Esophagus squamous epithelium (tissue), 4 donors: ENCODE data around the gene CD3D.

Source experiments
- CTCF ChIP-seq, 6 experiments: fragments of 450-650 bp in 4 of 6; fragments of 200-600 bp in 2 of 6; sonication (generic) in 2 of 6; IDR thresholded peaks; one replicate each; pipeline ENCODE4 v1.5.1; 2016 to 2019; ENCODE audit warnings: antibody characterized with exemption in 6 of 6, mild to moderate bottlenecking in 4 of 6, moderate library complexity in 4 of 6
- POLR2A ChIP-seq, 4 donors: fragments of 450-650 bp; IDR thresholded peaks; one replicate each; pipeline ENCODE4 v1.6.1; 2017; ENCODE audit warnings: antibody characterized with exemption in 4 of 4, mild to moderate bottlenecking in 4 of 4, moderate library complexity in 3 of 4

DNA sequence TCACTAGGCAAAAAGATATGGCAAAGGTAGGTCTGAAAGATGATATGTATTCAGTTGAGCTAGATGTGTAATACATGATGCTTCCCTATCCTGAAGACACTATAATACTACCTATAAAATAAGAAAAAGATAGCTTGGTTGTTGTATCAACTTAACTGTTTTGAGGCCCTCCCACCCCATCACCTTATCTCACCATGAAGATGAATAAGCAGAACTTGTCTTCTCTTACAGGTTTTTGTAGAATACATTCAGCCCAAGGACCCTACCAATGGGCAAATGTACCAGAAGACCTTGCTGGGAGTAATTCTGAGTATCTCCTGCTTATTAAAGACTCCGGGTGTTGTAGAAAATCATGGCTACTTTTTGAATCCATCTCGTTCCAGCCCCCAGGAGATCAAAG, 30.8 kb upstream of the CD3D start:
- no peak for TF ChIP-seq CTCF (IDR thresholded peaks at IDR 0.05)
- TF ChIP-seq POLR2A (IDR thresholded peaks at IDR 0.05): no peak
